ENCODE measurements around the gene CST5.

CST5 gene

GRCh38 chr20:23926526-23926880, 47.0 kb upstream of the CST5 start:
- H3K4me2 ChIP-seq (ENCODE audit: low read length) = no peak overlapping the region
- no peak overlapping the region for H2AFZ ChIP-seq
- no peaks in the 10 kb centered on the region for H3K27me3 ChIP-seq (ENCODE audit: control insufficient read depth, insufficient read depth, low read length)
- no peak overlapping the region for H3K9ac ChIP-seq
- TF ChIP-seq CTCF (IDR thresholded peaks at IDR 0.05) = no peak
- H3K4me3 ChIP-seq (ENCODE audit: low read depth, low read length) = no peak overlapping the region
- no peaks in the 10 kb centered on the region for H3K79me2 ChIP-seq
- H3K4me1 ChIP-seq = no peaks in the 10 kb centered on the region
- H3K36me3 ChIP-seq (ENCODE audit: control insufficient read depth, insufficient read depth, low read length) = no peaks in the 10 kb centered on the region
- no peaks in the 10 kb centered on the region for H3K9me3 ChIP-seq (ENCODE audit: control insufficient read depth, low read length)
- H3K27ac ChIP-seq = no peak overlapping the region

- Histone ChIP-seq H3K27me3 (ENCODE audit: control insufficient read depth, insufficient read depth, low read length) (no peaks in the 10 kb centered on the region), H3K4me3 (ENCODE audit: low read depth, low read length) (no peak overlapping the region), H3K79me2 (no peaks in the 10 kb centered on the region), H3K9me3 (ENCODE audit: control insufficient read depth, low read length) (no peaks in the 10 kb centered on the region), H3K4me1 (no peaks in the 10 kb centered on the region), H3K27ac (no peak overlapping the region), H3K9ac (no peak overlapping the region), H3K36me3 (ENCODE audit: control insufficient read depth, insufficient read depth, low read length) (no peaks in the 10 kb centered on the region), H3K4me2 (ENCODE audit: low read length) (no peak overlapping the region), H2AFZ (no peak overlapping the region)
- no peak for TF ChIP-seq CTCF (IDR thresholded peaks at IDR 0.05)
Observed at GRCh38 chr20:23925789-23926525, 46.4 kb upstream of the CST5 start.

- Histone ChIP-seq H3K4me3 (ENCODE audit: low read depth, low read length) (no peak overlapping the region), H3K36me3 (ENCODE audit: control insufficient read depth, insufficient read depth, low read length) (no peaks in the 10 kb centered on the region), H3K9me3 (ENCODE audit: control insufficient read depth, low read length) (no peaks in the 10 kb centered on the region), H3K27me3 (ENCODE audit: control insufficient read depth, insufficient read depth, low read length) (no peaks in the 10 kb centered on the region), H3K79me2 (no peaks in the 10 kb centered on the region), H3K9ac (no peak overlapping the region), H3K4me2 (ENCODE audit: low read length) (no peak overlapping the region), H3K4me1 (no peaks in the 10 kb centered on the region), H2AFZ (no peak overlapping the region), H3K27ac (no peak overlapping the region)
- no peak for TF ChIP-seq CTCF (IDR thresholded peaks at IDR 0.05)
Observed at GRCh38 chr20:23924751-23925150, 45.2 kb upstream of the CST5 start.

- Histone ChIP-seq H3K4me3 (ENCODE audit: low read depth, low read length) (no peak overlapping the region), H2AFZ (no peak overlapping the region), H3K9me3 (ENCODE audit: control insufficient read depth, low read length) (no peaks in the 10 kb centered on the region), H3K9ac (no peak overlapping the region), H3K27me3 (ENCODE audit: control insufficient read depth, insufficient read depth, low read length) (no peaks in the 10 kb centered on the region), H3K27ac (no peak overlapping the region), H3K4me1 (no peaks in the 10 kb centered on the region), H3K36me3 (ENCODE audit: control insufficient read depth, insufficient read depth, low read length) (no peaks in the 10 kb centered on the region), H3K79me2 (no peaks in the 10 kb centered on the region), H3K4me2 (ENCODE audit: low read length) (no peak overlapping the region)
- no peak for TF ChIP-seq CTCF (IDR thresholded peaks at IDR 0.05)
Observed at GRCh38 chr20:23923891-23924435, 44.4 kb upstream of the CST5 start.

GRCh38 chr20:23923311-23923710, 43.8 kb upstream of the CST5 start:
- H3K4me1 ChIP-seq = no peaks in the 10 kb centered on the region
- H3K9ac ChIP-seq = no peak overlapping the region
- no peak overlapping the region for H3K27ac ChIP-seq
- no peak overlapping the region for H3K4me3 ChIP-seq (ENCODE audit: low read depth, low read length)
- H3K9me3 ChIP-seq (ENCODE audit: control insufficient read depth, low read length) = no peaks in the 10 kb centered on the region
- no peaks in the 10 kb centered on the region for H3K79me2 ChIP-seq
- H3K4me2 ChIP-seq (ENCODE audit: low read length) = no peak overlapping the region
- no peak overlapping the region for H2AFZ ChIP-seq
- no peaks in the 10 kb centered on the region for H3K36me3 ChIP-seq (ENCODE audit: control insufficient read depth, insufficient read depth, low read length)
- no peaks in the 10 kb centered on the region for H3K27me3 ChIP-seq (ENCODE audit: control insufficient read depth, insufficient read depth, low read length)
- no peak for TF ChIP-seq CTCF (IDR thresholded peaks at IDR 0.05)
